ENCODE results near the gene GET3. TPM values are rescaled to one million over a fixed set of nuclear protein-coding genes. Genes with fewer than 3 reads are reported as not detected.

Gene GET3
- total and polyA plus RNA-seq, 2 donors (not counting 1 experiment from before 2014, with no cell fraction given): 37.2 to 61.7 TPM

DNA sequence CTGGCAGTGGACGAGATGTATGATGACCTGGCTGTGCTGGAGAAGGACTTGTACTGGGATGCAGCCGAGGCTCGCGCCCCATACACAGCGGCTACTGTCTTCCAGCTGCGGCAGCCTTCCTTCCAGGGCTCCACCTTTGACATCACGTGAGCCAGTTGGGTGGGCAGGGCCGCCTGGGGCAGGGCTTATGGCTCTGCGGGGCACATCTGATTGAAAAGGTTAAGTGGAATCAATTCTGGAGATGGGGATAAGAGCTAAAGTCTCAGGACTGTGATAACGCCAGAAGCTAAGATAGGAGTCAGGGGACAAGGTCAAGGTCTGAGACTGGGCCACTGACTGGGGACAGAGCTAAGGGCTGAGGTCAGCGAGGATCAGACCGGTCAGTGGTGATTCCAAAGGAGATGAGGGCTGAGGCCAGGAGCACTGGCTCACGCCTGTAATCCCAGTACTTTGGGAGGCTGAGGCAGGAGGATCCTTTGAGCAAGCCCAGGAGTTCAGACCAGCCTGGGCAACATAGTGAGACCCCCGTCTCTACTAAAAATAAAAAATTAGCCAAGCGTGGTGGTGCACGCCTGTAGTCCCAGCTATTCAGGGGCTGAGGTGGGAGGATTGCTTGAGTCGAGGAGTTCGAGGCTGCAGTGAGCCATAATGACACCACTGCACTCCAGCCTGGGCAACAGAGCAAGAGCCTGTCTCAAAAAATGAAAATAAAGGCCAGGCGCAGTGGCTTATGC is 19.0 kb downstream of the GET3 start:
- intact Hi-C loops (cut with micrococcal nuclease): no loop called here
- no peak overlapping the region for H2AFZ ChIP-seq (ENCODE audit: insufficient read depth, low read depth, low read length, poor library complexity, severe bottlenecking)
- H3K36me3 ChIP-seq (replicated peaks in 1 of 2; ENCODE audit: control extremely low read depth in 1 of 2, control insufficient read depth in 1 of 2, extremely low read depth in 1 of 2, insufficient read depth in 2 of 2, low read length in 1 of 2): no peaks in the 10 kb centered on the region
- Mint-ChIP-seq H3K4me3 (no peak overlapping the region), H3K27ac (no peak overlapping the region), H3K4me1 (peaks cover 11% of the 10 kb centered on the region), H3K27me3 (peaks cover 26% of the 10 kb centered on the region), H3K9me3 (ENCODE audit: insufficient read depth) (no peaks in the 10 kb centered on the region)
- WGBS (ENCODE audit: insufficient coverage): 96% methylated on average over 18 of the region's 19 CpGs
- H3K9me3 ChIP-seq (ENCODE audit: control extremely low read depth in 1 of 3, control insufficient read depth in 2 of 3, insufficient read depth in 1 of 3, low read length in 2 of 3): no peaks in the 10 kb centered on the region
- TF ChIP-seq EZH2 (IDR thresholded peaks at IDR 0.05; ENCODE audit: borderline replicate concordance, insufficient read depth, low read depth, low read length, poor library complexity, severe bottlenecking): no peak
- H3K4me2 ChIP-seq (replicated peaks; ENCODE audit: low read depth, low read length, poor library complexity, severe bottlenecking): no peak overlapping the region
- ChIA-PET POLR2A (no interaction called here), CTCF (interaction anchor here (0.6 to 21.3 kb wide), 10 partner anchors 10 to 195 kb away, joined by 3 to 353 read pairs (median 6); partner anchors contain the start of genes FBXW9 and GET3)
- no peak overlapping the region for H3K4me3 ChIP-seq (ENCODE audit: control extremely low read depth in 1 of 5, extremely low read depth in 1 of 5, insufficient read depth in 1 of 5, low read depth in 2 of 5, low read length in 4 of 5)
- H3K79me2 ChIP-seq (ENCODE audit: control insufficient read depth, insufficient read depth, low read length): no peaks in the 10 kb centered on the region
- no peak overlapping the region for H3K27ac ChIP-seq (ENCODE audit: low read length in 2 of 2)
- DNase-seq (no peak), ATAC-seq (ENCODE audit: low read depth) (no peak)
- peaks cover 7 to 8% of the 10 kb centered on the region in 2 donors for H3K4me1 ChIP-seq (ENCODE audit: control insufficient read depth in 2 of 2, insufficient read depth in 2 of 2, low read length in 2 of 2)
- no peaks in the 10 kb centered on the region for H4K20me1 ChIP-seq (ENCODE audit: control insufficient read depth, insufficient read depth, low read length, poor library complexity, severe bottlenecking)
- peaks cover 0 to 32% (median 5%) of the 10 kb centered on the region in 4 experiments for H3K27me3 ChIP-seq (replicated peaks in 1 of 4; ENCODE audit: control extremely low read depth in 1 of 4, control insufficient read depth in 3 of 4, insufficient read depth in 4 of 4, low read length in 3 of 4)
- H3K9ac ChIP-seq (ENCODE audit: low read length): no peak overlapping the region

DNA sequence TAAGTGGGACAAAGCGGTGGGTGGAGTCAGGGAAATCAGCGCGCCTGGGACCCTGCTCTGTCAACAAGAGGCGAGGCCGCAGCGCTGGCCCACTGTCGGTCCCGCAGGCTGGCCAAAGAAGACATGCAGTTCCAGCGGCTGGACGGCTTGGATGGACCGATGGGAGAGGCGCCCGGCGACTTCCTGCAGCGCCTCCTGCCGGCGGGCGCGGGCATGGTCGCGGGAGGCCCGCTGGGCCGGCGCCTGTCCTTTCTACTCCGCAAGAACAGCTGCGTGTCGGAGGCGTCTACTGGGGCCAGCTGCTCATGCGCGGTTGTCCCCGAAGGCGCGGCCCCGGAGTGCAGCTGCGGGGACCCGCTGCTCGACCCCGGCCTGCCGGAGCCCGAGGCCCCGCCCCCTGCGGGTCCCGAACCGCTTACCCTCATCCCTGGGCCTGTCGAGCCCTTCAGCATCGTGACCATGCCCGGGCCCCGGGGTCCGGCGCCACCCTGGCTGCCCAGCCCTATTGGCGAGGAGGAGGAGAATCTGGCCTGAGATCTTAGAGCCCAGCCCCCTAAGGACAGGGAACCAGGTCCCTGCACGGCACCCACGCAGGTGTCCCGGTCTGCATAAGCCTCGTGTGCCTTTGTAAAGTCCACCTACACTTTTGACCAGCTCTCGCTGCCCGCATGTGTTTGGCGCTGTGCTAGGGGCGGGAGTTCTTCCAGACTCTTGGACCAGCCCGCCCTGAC is 20.4 kb downstream of the GET3 start:
- Histone ChIP-seq H3K27me3 (replicated peaks in 1 of 4; ENCODE audit: control extremely low read depth in 1 of 4, control insufficient read depth in 3 of 4, insufficient read depth in 4 of 4, low read length in 3 of 4) (peaks cover 0 to 28% (median 5%) of the 10 kb centered on the region in 4 experiments), H3K36me3 (replicated peaks in 1 of 2; ENCODE audit: control extremely low read depth in 1 of 2, control insufficient read depth in 1 of 2, extremely low read depth in 1 of 2, insufficient read depth in 2 of 2, low read length in 1 of 2) (no peaks in the 10 kb centered on the region), H3K79me2 (ENCODE audit: control insufficient read depth, insufficient read depth, low read length) (no peaks in the 10 kb centered on the region), H3K4me2 (replicated peaks; ENCODE audit: low read depth, low read length, poor library complexity, severe bottlenecking) (peak overlapping the region; percentile 78), H4K20me1 (ENCODE audit: control insufficient read depth, insufficient read depth, low read length, poor library complexity, severe bottlenecking) (no peaks in the 10 kb centered on the region), H3K4me3 (ENCODE audit: control extremely low read depth in 1 of 5, extremely low read depth in 1 of 5, insufficient read depth in 1 of 5, low read depth in 2 of 5, low read length in 4 of 5) (peak overlapping the region in 3 of 5 experiments; percentile 27 to 42 (median 37)), H2AFZ (ENCODE audit: insufficient read depth, low read depth, low read length, poor library complexity, severe bottlenecking) (peak overlapping the region; percentile 70), H3K9me3 (ENCODE audit: control extremely low read depth in 1 of 3, control insufficient read depth in 2 of 3, insufficient read depth in 1 of 3, low read length in 2 of 3) (no peaks in the 10 kb centered on the region), H3K4me1 (ENCODE audit: control insufficient read depth in 2 of 2, insufficient read depth in 2 of 2, low read length in 2 of 2) (peaks cover 7 to 8% of the 10 kb centered on the region in 2 donors), H3K27ac (ENCODE audit: low read length in 2 of 2) (no peak overlapping the region), H3K9ac (ENCODE audit: low read length) (peak overlapping the region; percentile 49)
- H3K4me3 Mint-ChIP-seq: peak overlapping the region; percentile 52
- ATAC-seq (ENCODE audit: low read depth): peak; percentile 72
- peaks cover 11% of the 10 kb centered on the region for H3K4me1 Mint-ChIP-seq
- H3K27ac Mint-ChIP-seq: no peak overlapping the region
- peaks cover 23% of the 10 kb centered on the region for H3K27me3 Mint-ChIP-seq
- no peaks in the 10 kb centered on the region for H3K9me3 Mint-ChIP-seq (ENCODE audit: insufficient read depth)
- ChIA-PET POLR2A (interaction anchor here (0.6 to 1.4 kb wide), 3 partner anchors 38 to 1421 kb away, joined by 4 to 13 read pairs (median 9); partner anchors contain the start of gene DNASE2), CTCF (interaction anchor here (0.6 to 27.9 kb wide), 24 partner anchors 8 to 196 kb away, joined by 3 to 1147 read pairs (median 5); partner anchors contain the start of genes DHPS, FBXW9, GET3 and HOOK2)
- intact Hi-C loops (cut with micrococcal nuclease): loop anchor here (1.0 kb wide), 1 partner anchor 40 kb away; no protein-coding TSS in a partner anchor
- 9% methylated on average over 58 of the region's 60 CpGs for WGBS (ENCODE audit: insufficient coverage)
- no peak for TF ChIP-seq EZH2 (IDR thresholded peaks at IDR 0.05; ENCODE audit: borderline replicate concordance, insufficient read depth, low read depth, low read length, poor library complexity, severe bottlenecking)
- TF ChIP-seq CTCF (IDR thresholded peaks at IDR 0.05): peak; percentile 88
- peak; percentile 75 for DNase-seq
